Measurements from ENCODE around the gene BDKRB1.

BDKRB1 gene

DNA sequence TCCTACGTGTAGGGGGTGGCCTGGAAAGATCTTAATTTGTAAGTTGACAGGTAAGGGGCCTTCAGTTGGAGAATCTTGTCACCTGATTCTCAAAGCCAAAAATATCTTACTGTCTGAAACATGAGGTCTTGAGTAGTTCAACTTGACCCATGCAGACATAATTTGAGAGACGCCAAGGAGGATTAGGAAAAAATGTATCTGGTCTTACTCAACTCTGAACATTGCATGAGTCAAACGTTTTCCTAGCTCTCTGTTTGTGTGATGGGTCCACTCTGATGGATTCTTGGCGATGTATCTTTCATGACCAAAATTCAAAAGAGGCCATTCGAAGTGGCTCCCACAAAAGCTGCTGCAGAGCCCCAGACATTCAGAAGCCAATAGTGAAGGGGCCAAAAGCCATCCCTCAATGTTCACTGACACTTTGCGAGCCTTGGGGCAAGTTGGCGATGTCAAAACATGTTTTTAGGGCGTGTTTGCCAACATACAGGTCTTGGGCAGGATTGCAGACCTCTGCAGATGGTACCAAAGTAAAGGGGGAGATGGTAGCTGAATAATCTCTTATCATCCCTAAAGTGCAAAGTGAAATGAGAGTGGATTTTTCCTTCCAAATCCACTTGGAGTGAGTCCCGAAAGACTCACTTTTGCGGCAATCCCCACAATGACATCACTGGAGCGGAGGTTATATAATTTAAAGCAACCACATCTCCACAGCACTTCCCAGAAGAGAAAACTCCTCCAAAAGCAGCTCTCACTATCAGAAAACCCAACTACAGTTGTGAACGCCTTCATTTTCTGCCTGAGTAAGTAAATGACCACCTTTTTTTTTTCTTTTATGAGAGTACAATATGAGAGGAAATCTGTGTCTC lies at the start of gene BDKRB1:
Gene BDKRB1, plus strand, starts transcription at position 710 of the 866 bp plus-strand sequence. CDS start 7,473 bp downstream, outside the sequence.
- Histone ChIP-seq H3K27ac (ENCODE audit: low read depth, low read length) (no peak within 1 kb of the TSS), H3K9ac (ENCODE audit: low read depth, low read length) (no peak within 1 kb of the TSS), H3K4me1 (ENCODE audit: control insufficient read depth, insufficient read depth, low read length) (peaks cover 5% of the 10 kb centered on the region; the same call in 1 of the 2 replicates), H3K9me3 (ENCODE audit: control insufficient read depth, insufficient read depth, low read length) (no peaks in the 10 kb centered on the region), H3K36me3 (ENCODE audit: control insufficient read depth, insufficient read depth, low read length) (no peaks in the 10 kb centered on the region), H3K27me3 (ENCODE audit: control insufficient read depth, insufficient read depth, low read length) (no peaks in the 10 kb centered on the region), H3K4me3 (ENCODE audit: low read depth, low read length) (no peak within 1 kb of the TSS)

DNA sequence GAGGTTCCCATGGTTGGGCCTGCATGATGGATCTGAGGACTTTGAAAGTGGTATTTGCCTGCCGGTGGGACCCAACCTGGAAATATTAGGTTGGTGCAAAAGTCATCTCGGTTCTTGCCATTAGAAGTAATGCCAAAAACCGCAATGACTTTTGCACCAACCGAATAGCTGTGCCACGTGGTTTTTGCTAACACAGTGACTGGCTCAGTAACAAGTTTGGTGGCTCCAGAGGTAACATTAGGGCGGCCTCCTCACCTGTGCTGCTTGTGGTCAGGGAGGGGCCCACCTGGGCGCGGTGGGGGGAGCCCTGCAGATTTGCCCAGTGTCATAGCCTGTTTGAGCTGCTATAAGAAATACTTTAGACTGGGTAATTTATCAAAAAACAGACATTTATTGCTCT lies 49.5 kb upstream of the BDKRB1 start:
- Histone ChIP-seq H3K9me3 (ENCODE audit: control insufficient read depth, insufficient read depth, low read length) (no peaks in the 10 kb centered on the region), H3K4me1 (ENCODE audit: control insufficient read depth, insufficient read depth, low read length) (peaks cover 16% of the 10 kb centered on the region), H3K27me3 (ENCODE audit: control insufficient read depth, insufficient read depth, low read length) (peaks cover 24% of the 10 kb centered on the region), H3K36me3 (ENCODE audit: control insufficient read depth, insufficient read depth, low read length) (no peaks in the 10 kb centered on the region), H3K27ac (ENCODE audit: low read depth, low read length) (no peak overlapping the region), H3K4me3 (ENCODE audit: low read depth, low read length) (no peak overlapping the region), H3K9ac (ENCODE audit: low read depth, low read length) (no peak overlapping the region)

DNA sequence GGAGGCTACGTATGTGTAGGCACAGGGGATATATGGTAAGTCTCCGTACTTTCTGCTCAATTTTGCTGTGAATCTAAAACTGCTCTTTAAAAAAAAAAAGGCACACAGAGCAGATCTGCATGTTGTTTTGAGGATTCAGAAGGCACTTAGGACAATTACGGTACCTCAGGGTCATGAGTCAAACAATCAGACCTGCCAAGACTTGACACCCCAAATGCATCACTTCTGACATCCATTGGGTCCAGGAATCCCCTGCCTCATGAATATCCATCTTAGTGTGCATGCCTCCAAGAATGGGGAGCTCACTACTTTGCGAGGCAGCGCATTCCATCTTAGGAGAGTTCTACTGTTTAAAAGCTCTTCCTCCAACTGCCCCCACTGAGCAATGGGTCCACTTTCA lies 48.3 kb upstream of the BDKRB1 start:
- no peaks in the 10 kb centered on the region for H3K9me3 ChIP-seq (ENCODE audit: control insufficient read depth, insufficient read depth, low read length)

DNA sequence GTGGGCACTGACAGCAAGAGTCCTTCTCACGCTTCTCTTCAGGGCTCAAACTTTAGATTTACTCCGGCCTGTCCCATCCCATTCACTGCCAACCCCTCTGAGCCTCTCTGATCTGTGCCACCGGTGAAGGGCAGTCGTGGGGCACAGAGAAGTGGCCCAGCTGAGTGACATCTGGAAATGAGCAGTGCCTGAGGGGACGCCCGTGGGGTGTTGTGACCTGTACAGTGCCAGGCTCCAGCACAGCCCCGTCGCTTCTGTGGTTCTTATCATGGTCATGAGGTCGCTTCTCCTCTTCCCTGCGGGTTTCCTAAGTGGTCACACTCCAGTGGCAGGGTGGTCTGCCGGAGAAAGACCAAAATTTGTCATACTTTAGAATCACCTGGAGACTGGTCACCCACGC lies 47.3 kb upstream of the BDKRB1 start:
- Histone ChIP-seq H3K4me1 (ENCODE audit: control insufficient read depth, insufficient read depth, low read length) (peaks cover 16% of the 10 kb centered on the region), H3K36me3 (ENCODE audit: control insufficient read depth, insufficient read depth, low read length) (no peaks in the 10 kb centered on the region)

More for the DNA sequence above, 48.3 kb upstream of the BDKRB1 start:
- no peak overlapping the region for H3K4me3 ChIP-seq (ENCODE audit: low read depth, low read length)
- peaks cover 24% of the 10 kb centered on the region for H3K27me3 ChIP-seq (ENCODE audit: control insufficient read depth, insufficient read depth, low read length)
- no peak overlapping the region for H3K27ac ChIP-seq (ENCODE audit: low read depth, low read length)
- peaks cover 16% of the 10 kb centered on the region for H3K4me1 ChIP-seq (ENCODE audit: control insufficient read depth, insufficient read depth, low read length)
- no peaks in the 10 kb centered on the region for H3K36me3 ChIP-seq (ENCODE audit: control insufficient read depth, insufficient read depth, low read length)
- no peak overlapping the region for H3K9ac ChIP-seq (ENCODE audit: low read depth, low read length)

GRCh38 chr14:96212140-96212539 lies 43.9 kb upstream of the BDKRB1 start:
- Histone ChIP-seq H3K9me3 (ENCODE audit: control insufficient read depth, insufficient read depth, low read length) (no peaks in the 10 kb centered on the region), H3K36me3 (ENCODE audit: control insufficient read depth, insufficient read depth, low read length) (no peaks in the 10 kb centered on the region), H3K27me3 (ENCODE audit: control insufficient read depth, insufficient read depth, low read length) (no peaks in the 10 kb centered on the region), H3K9ac (ENCODE audit: low read depth, low read length) (no peak overlapping the region), H3K4me1 (ENCODE audit: control insufficient read depth, insufficient read depth, low read length) (no peaks in the 10 kb centered on the region), H3K4me3 (ENCODE audit: low read depth, low read length) (no peak overlapping the region), H3K27ac (ENCODE audit: low read depth, low read length) (no peak overlapping the region)

More for the DNA sequence above, 47.3 kb upstream of the BDKRB1 start:
- no peak overlapping the region for H3K27ac ChIP-seq (ENCODE audit: low read depth, low read length)
- peaks cover 15% of the 10 kb centered on the region for H3K27me3 ChIP-seq (ENCODE audit: control insufficient read depth, insufficient read depth, low read length)
- no peaks in the 10 kb centered on the region for H3K9me3 ChIP-seq (ENCODE audit: control insufficient read depth, insufficient read depth, low read length)
- no peak overlapping the region for H3K4me3 ChIP-seq (ENCODE audit: low read depth, low read length)
- no peak overlapping the region for H3K9ac ChIP-seq (ENCODE audit: low read depth, low read length)

GRCh38 chr14:96212896-96213295 lies 43.1 kb upstream of the BDKRB1 start:
- Histone ChIP-seq H3K9me3 (ENCODE audit: control insufficient read depth, insufficient read depth, low read length) (no peaks in the 10 kb centered on the region), H3K36me3 (ENCODE audit: control insufficient read depth, insufficient read depth, low read length) (no peaks in the 10 kb centered on the region), H3K9ac (ENCODE audit: low read depth, low read length) (no peak overlapping the region), H3K4me1 (ENCODE audit: control insufficient read depth, insufficient read depth, low read length) (no peaks in the 10 kb centered on the region), H3K27me3 (ENCODE audit: control insufficient read depth, insufficient read depth, low read length) (no peaks in the 10 kb centered on the region), H3K27ac (ENCODE audit: low read depth, low read length) (no peak overlapping the region), H3K4me3 (ENCODE audit: low read depth, low read length) (no peak overlapping the region)

GRCh38 chr14:96213871-96214465 lies 42.0 kb upstream of the BDKRB1 start:
- Histone ChIP-seq H3K27ac (ENCODE audit: low read depth, low read length) (no peak overlapping the region), H3K4me3 (ENCODE audit: low read depth, low read length) (no peak overlapping the region), H3K4me1 (ENCODE audit: control insufficient read depth, insufficient read depth, low read length) (no peaks in the 10 kb centered on the region), H3K36me3 (ENCODE audit: control insufficient read depth, insufficient read depth, low read length) (no peaks in the 10 kb centered on the region), H3K27me3 (ENCODE audit: control insufficient read depth, insufficient read depth, low read length) (no peaks in the 10 kb centered on the region), H3K9me3 (ENCODE audit: control insufficient read depth, insufficient read depth, low read length) (no peaks in the 10 kb centered on the region), H3K9ac (ENCODE audit: low read depth, low read length) (no peak overlapping the region)

DNA sequence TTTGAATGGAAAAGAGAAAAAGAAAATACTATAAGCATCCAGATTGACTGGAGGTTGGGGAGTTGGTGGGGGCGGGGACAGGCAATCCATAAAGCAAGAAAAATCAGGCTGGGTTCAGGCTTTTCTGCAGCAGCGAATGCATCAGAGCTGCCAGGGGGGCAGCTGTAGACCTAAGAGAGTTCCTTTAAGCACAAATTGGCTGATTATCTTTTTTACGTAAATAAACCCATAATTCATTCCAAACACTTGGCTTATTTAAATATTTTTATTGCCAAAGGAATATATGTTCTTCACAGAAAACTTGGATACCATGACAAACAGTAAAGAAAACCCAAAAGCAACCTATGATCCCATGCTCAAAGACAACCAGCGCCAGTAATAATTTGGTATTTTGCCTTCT lies 41.2 kb upstream of the BDKRB1 start:
- Histone ChIP-seq H3K27ac (ENCODE audit: low read depth, low read length) (no peak overlapping the region), H3K9ac (ENCODE audit: low read depth, low read length) (no peak overlapping the region), H3K4me1 (ENCODE audit: control insufficient read depth, insufficient read depth, low read length) (no peaks in the 10 kb centered on the region), H3K4me3 (ENCODE audit: low read depth, low read length) (no peak overlapping the region), H3K36me3 (ENCODE audit: control insufficient read depth, insufficient read depth, low read length) (no peaks in the 10 kb centered on the region), H3K27me3 (ENCODE audit: control insufficient read depth, insufficient read depth, low read length) (no peaks in the 10 kb centered on the region), H3K9me3 (ENCODE audit: control insufficient read depth, insufficient read depth, low read length) (no peaks in the 10 kb centered on the region)

DNA sequence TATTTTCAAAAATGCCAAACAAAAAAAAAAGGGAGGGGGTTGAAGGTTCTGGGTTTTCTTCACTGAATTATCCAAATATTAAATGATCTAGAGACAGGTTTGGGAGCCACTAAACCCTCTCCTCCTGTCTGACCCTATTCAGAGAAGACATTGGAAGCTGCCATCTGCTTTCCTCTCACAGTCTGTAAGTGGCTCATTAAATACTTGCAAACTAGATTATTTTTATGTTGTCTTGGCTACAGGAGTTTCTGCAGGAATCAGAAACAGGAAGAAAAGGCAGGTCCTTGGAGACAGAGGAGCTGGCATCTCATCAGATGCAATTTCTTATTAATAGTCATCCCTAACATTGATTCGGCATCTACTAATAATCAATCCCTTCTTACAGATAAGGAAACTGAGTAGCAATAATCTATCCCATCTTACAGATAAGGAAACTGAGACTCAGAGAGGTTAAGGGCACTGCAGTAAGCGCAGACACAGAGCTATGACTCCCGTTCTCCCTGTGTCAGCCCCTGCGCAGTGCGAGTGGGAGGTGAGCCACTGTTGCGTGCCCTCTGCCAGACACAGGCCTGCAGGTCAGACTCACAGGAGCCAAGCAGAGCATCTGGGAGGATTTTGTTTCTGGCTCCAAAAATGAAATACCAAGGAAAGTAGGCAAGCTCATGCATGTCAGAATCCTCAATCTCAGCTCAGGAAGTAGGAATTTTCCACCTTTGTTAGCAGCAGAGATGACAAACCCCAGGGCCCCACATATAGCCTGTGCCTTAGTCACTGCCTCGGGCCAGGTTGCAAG lies 40.4 kb upstream of the BDKRB1 start:
- Histone ChIP-seq H3K9ac (ENCODE audit: low read depth, low read length) (no peak overlapping the region), H3K27ac (ENCODE audit: low read depth, low read length) (no peak overlapping the region), H3K36me3 (ENCODE audit: control insufficient read depth, insufficient read depth, low read length) (no peaks in the 10 kb centered on the region), H3K4me1 (ENCODE audit: control insufficient read depth, insufficient read depth, low read length) (no peaks in the 10 kb centered on the region), H3K4me3 (ENCODE audit: low read depth, low read length) (no peak overlapping the region), H3K27me3 (ENCODE audit: control insufficient read depth, insufficient read depth, low read length) (no peaks in the 10 kb centered on the region), H3K9me3 (ENCODE audit: control insufficient read depth, insufficient read depth, low read length) (no peaks in the 10 kb centered on the region)

DNA sequence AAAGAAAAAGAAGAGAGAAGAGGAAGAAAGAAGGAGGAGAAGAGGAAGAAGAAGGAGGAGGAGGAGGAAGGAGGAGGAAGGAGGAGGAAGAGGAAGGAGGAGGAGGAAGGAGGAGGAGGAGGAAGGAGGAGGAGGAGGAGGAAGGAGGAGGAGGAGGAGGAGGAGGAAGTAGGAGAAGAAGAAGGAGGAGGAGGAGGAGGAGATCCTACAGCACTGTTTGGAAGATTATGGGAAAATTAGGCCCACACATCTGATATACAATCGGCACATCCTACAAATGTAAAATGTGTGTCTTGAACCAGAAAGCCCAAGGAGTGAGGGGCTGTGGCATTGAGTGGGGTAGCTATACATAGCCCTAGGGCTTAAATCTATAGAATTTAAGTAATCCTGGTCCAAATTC lies 39.4 kb upstream of the BDKRB1 start:
- no peak overlapping the region for H3K4me3 ChIP-seq (ENCODE audit: low read depth, low read length)
- no peaks in the 10 kb centered on the region for H3K9me3 ChIP-seq (ENCODE audit: control insufficient read depth, insufficient read depth, low read length)
- H3K36me3 ChIP-seq (ENCODE audit: control insufficient read depth, insufficient read depth, low read length) = no peaks in the 10 kb centered on the region
- no peak overlapping the region for H3K27ac ChIP-seq (ENCODE audit: low read depth, low read length)
- H3K27me3 ChIP-seq (ENCODE audit: control insufficient read depth, insufficient read depth, low read length) = no peaks in the 10 kb centered on the region
- H3K9ac ChIP-seq (ENCODE audit: low read depth, low read length) = no peak overlapping the region
- no peaks in the 10 kb centered on the region for H3K4me1 ChIP-seq (ENCODE audit: control insufficient read depth, insufficient read depth, low read length)
